ENCODE measurements around the gene EHD4.
A peak's percentile ranks its signal among the peaks of the same experiment; 100 is the strongest.

The EHD4 gene

DNA sequence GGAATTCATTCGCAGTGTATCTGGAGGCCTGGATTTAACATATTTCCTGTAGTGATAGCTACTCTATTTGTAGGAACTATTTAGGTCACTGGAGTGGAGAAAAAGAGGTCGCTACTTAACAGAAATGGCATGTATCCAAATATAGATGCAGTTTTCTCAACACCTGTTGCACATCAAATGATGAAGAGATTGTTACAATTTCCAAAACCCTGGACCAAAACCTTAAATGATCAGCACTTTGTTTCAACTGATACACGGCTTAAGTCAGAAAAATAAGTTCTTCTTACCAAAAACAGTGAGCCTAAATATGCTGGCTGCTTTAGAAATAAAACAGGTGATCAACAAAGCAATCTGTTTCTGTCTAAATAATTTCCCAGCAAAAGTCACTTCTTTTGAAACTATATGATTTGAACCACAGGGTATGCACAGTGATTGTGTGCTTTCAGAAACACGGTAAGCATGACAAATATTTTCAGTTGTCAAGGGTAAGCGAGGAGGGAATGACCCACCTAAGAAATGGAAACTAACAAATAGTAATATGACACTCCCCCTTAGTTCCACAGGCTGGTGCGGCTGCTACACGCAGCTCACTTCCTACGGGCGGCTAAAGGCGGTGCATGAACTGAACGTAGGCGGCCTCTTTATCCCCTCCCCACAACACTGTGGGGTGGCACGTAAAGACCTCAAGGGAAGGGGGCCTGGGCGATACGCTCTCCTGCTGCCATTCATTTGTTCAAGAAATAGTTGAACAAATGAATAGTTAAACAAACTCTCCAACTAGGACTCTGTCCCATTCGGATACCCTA, 1.1 kb downstream of the EHD4 start (continued):
- TF ChIP-seq, protein P1, sequence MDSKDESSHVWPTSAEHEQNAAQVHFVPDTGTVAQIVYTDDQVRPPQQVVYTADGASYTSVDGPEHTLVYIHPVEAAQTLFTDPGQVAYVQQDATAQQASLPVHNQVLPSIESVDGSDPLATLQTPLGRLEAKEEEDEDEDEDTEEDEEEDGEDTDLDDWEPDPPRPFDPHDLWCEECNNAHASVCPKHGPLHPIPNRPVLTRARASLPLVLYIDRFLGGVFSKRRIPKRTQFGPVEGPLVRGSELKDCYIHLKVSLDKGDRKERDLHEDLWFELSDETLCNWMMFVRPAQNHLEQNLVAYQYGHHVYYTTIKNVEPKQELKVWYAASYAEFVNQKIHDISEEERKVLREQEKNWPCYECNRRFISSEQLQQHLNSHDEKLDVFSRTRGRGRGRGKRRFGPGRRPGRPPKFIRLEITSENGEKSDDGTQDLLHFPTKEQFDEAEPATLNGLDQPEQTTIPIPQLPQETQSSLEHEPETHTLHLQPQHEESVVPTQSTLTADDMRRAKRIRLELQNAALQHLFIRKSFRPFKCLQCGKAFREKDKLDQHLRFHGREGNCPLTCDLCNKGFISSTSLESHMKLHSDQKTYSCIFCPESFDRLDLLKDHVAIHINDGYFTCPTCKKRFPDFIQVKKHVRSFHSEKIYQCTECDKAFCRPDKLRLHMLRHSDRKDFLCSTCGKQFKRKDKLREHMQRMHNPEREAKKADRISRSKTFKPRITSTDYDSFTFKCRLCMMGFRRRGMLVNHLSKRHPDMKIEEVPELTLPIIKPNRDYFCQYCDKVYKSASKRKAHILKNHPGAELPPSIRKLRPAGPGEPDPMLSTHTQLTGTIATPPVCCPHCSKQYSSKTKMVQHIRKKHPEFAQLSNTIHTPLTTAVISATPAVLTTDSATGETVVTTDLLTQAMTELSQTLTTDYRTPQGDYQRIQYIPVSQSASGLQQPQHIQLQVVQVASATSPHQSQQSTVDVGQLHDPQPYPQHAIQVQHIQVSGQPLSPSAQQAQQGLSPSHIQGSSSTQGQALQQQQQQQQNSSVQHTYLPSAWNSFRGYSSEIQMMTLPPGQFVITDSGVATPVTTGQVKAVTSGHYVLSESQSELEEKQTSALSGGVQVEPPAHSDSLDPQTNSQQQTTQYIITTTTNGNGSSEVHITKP (tag by site-specific recombination; IDR thresholded peaks at IDR 0.05): peak; percentile 95
- TF ChIP-seq EGR2 (tag by site-specific recombination; IDR thresholded peaks at IDR 0.05; ENCODE audit: low read depth) (peak; percentile 68), ZNF341 (tag by site-specific recombination; IDR thresholded peaks at IDR 0.05; ENCODE audit: low read depth) (peak; percentile 78), ZEB2 (tag by site-specific recombination; IDR thresholded peaks at IDR 0.05) (0 out of 2 replicates have a peak, but pooled peaks have one; percentile 23), ZBTB11 (tag by site-specific recombination; conservative IDR thresholded peaks at IDR 0.05; ENCODE audit: low read depth) (peak; percentile 31; the same call in 1 of the 2 replicates), GLIS1 (tag by site-specific recombination; IDR thresholded peaks at IDR 0.05) (peak; percentile 61), ZNF37A (tag by site-specific recombination; IDR thresholded peaks at IDR 0.05) (no peak), ZNF600 (tag by site-specific recombination; IDR thresholded peaks at IDR 0.05) (peak; percentile 26; the same call in 1 of the 2 replicates), GLIS2 (tag by site-specific recombination; IDR thresholded peaks at IDR 0.05) (peak; percentile 81), SCRT1 (tag by site-specific recombination; IDR thresholded peaks at IDR 0.05; ENCODE audit: borderline replicate concordance) (0 out of 2 replicates have a peak, but pooled peaks have one; percentile 22), SP2 (tag by site-specific recombination; IDR thresholded peaks at IDR 0.05) (peak; percentile 72), OVOL3 (tag by site-specific recombination; IDR thresholded peaks at IDR 0.05) (no peak), ZIC2 (tag by site-specific recombination; IDR thresholded peaks at IDR 0.05) (peak; percentile 41), ZNF175 (tag by site-specific recombination; IDR thresholded peaks at IDR 0.05) (no peak), REPIN1 (tag by site-specific recombination; IDR thresholded peaks at IDR 0.05; ENCODE audit: low read depth) (no peak), PATZ1 (tag by site-specific recombination; IDR thresholded peaks at IDR 0.05) (peak; percentile 69)
- TF ChIP-seq, protein P2, sequence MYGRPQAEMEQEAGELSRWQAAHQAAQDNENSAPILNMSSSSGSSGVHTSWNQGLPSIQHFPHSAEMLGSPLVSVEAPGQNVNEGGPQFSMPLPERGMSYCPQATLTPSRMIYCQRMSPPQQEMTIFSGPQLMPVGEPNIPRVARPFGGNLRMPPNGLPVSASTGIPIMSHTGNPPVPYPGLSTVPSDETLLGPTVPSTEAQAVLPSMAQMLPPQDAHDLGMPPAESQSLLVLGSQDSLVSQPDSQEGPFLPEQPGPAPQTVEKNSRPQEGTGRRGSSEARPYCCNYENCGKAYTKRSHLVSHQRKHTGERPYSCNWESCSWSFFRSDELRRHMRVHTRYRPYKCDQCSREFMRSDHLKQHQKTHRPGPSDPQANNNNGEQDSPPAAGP (tag by site-specific recombination; IDR thresholded peaks at IDR 0.05): peak; percentile 50; the same call in 1 of the 2 replicates

Data from HEK293 (cell line).